GM23338 (cell line): Measurements from ENCODE around the gene KRTCAP3. TPM values are rescaled to one million over a fixed set of nuclear protein-coding genes. Genes with fewer than 3 reads are reported as not detected.
A peak's percentile ranks its signal among the peaks of the same experiment; 100 is the strongest.

Experiments
- ATAC-seq: fragments of 200-7000 bp; cut with Tn5 transposase; 3 replicates; pipeline ENCODE4 v1.9.1; 2020
- DNase-seq: peaks from one replicate; pipeline ENCODE4 v3.0.0-alpha.2; 2015; ENCODE audit warnings: low spot score
- H2AFZ ChIP-seq: fragments of 200-600 bp; sonication (generic); 2 replicates; pipeline ENCODE4 v1.8.0; 2016; ENCODE audit warnings: antibody characterized with exemption, mild to moderate bottlenecking, moderate library complexity
- H3F3A ChIP-seq: fragments of 200-600 bp; sonication (generic); replicated peaks from 2 replicates; pipeline ENCODE4 v1.8.0; 2017; ENCODE audit warnings: antibody characterized with exemption, mixed run types, low read depth
- H3K27ac ChIP-seq: fragments of 200-600 bp; sonication (generic); 2 replicates; pipeline ENCODE4 v1.6.1; 2016; ENCODE audit warnings: low read depth
- H3K27me3 ChIP-seq: fragments of 200-600 bp; sonication (generic); 2 replicates; pipeline ENCODE4 v1.8.0; 2016; ENCODE audit warnings: mild to moderate bottlenecking, mixed run types, moderate library complexity; ENCODE audit not compliant: insufficient read depth
- H3K36me3 ChIP-seq: fragments of 200-600 bp; sonication (generic); 2 replicates; pipeline ENCODE4 v1.8.0; 2016; ENCODE audit warnings: mild to moderate bottlenecking; ENCODE audit not compliant: insufficient read depth
- H3K4me1 ChIP-seq: fragments of 200-600 bp; sonication (generic); 2 replicates; pipeline ENCODE4 v1.8.0; 2016; ENCODE audit warnings: mild to moderate bottlenecking, moderate library complexity; ENCODE audit not compliant: insufficient read depth
- H3K4me2 ChIP-seq: fragments of 200-600 bp; sonication (generic); 2 replicates; pipeline ENCODE4 v1.7.1; 2017; ENCODE audit warnings: mixed run types
- H3K4me3 ChIP-seq: fragments of 200-600 bp; sonication (generic); 2 replicates; pipeline ENCODE4 v1.6.1; 2016; ENCODE audit warnings: mixed run types
- H3K79me2 ChIP-seq: fragments of 200-600 bp; sonication (generic); replicated peaks from 2 replicates; pipeline ENCODE4 v1.8.0; 2017; ENCODE audit warnings: mild to moderate bottlenecking; ENCODE audit not compliant: insufficient read depth
- H3K9me2 ChIP-seq: fragments of 200-600 bp; sonication (generic); 2 replicates; pipeline ENCODE4 v1.8.0; 2017; ENCODE audit not compliant: insufficient read depth
- H4K20me1 ChIP-seq: fragments of 200-600 bp; sonication (generic); replicated peaks from 2 replicates; pipeline ENCODE4 v1.8.0; 2017; ENCODE audit warnings: mild to moderate bottlenecking; ENCODE audit not compliant: insufficient read depth
- H3K27ac Mint-ChIP-seq: 2 replicates; pipeline ENCODE4 v1.8.0; 2020; ENCODE audit warnings: inconsistent platforms, mild to moderate bottlenecking, moderate library complexity, mixed read lengths
- H3K27me3 Mint-ChIP-seq: 3 replicates; pipeline ENCODE4 v1.8.0; 2022; ENCODE audit warnings: low read depth, mild to moderate bottlenecking, moderate library complexity, mixed read lengths, inconsistent platforms; ENCODE audit not compliant: insufficient read depth, poor library complexity
- H3K36me3 Mint-ChIP-seq: 3 replicates; pipeline ENCODE4 v1.8.0; 2021; ENCODE audit warnings: low read depth, mild to moderate bottlenecking, inconsistent platforms, moderate library complexity, mixed read lengths
- H3K4me1 Mint-ChIP-seq: 3 replicates; pipeline ENCODE4 v1.8.0; 2020; ENCODE audit warnings: mild to moderate bottlenecking, inconsistent platforms, mixed read lengths
- H3K4me3 Mint-ChIP-seq: 3 replicates; pipeline ENCODE4 v1.8.0; 2021; ENCODE audit warnings: moderate library complexity, mild to moderate bottlenecking, inconsistent platforms, mixed read lengths
- H3K9me3 Mint-ChIP-seq: 3 replicates; pipeline ENCODE4 v1.8.0; 2020; ENCODE audit warnings: moderate library complexity, mild to moderate bottlenecking, inconsistent platforms, mixed read lengths
- EZH2 ChIP-seq: fragments of 200-600 bp; sonication (generic); IDR thresholded peaks from one replicate; pipeline ENCODE4 v1.8.0; 2017; ENCODE audit warnings: antibody characterized with exemption, mild to moderate bottlenecking, low read depth; ENCODE audit not compliant: unreplicated experiment
- EZH2phosphoT487 ChIP-seq: fragments of 200-600 bp; sonication (generic); IDR thresholded peaks from one replicate; pipeline ENCODE4 v1.8.1; 2018; ENCODE audit warnings: antibody characterized with exemption; ENCODE audit not compliant: unreplicated experiment
- NANOG ChIP-seq: IDR thresholded peaks from 2 replicates; pipeline ENCODE4 v1.6.1; 2016; ENCODE audit warnings: antibody characterized with exemption, borderline replicate concordance
- STAT1 ChIP-seq: IDR thresholded peaks from one replicate; pipeline ENCODE4 v1.6.1; 2016; ENCODE audit warnings: antibody characterized with exemption; ENCODE audit not compliant: unreplicated experiment
- ZNF114 ChIP-seq: fragments of 250-450 bp; sonication (Bioruptor Pico); IDR thresholded peaks from 2 replicates; pipeline ENCODE4 v1.5.0; 2020; ENCODE audit warnings: mild to moderate bottlenecking, moderate library complexity
- ZNF331 ChIP-seq: fragments of 250-450 bp; sonication (Bioruptor Pico); IDR thresholded peaks from 2 replicates; pipeline ENCODE4 v1.5.0; 2020; ENCODE audit warnings: low read depth, mild to moderate bottlenecking, moderate library complexity
- polyA plus RNA-seq: library from polyadenylated mRNA; unstranded; fragments of >200 nt; fragmentation: Nextera tagmentation; extraction: Ambion mirVana; gene quantifications from 2 replicates; pipeline ENCODE4 v1.2.1, GENCODE V29; 2016
- total RNA-seq: library from RNA; depleted of rRNA; stranded (reverse); fragments of >200 nt; shearing (Covaris generic); gene quantifications from 2 replicates; pipeline ENCODE4 v1.2.3, GENCODE V29; 2014
- TF ChIP-seq, protein P1 (sequence below), 2 experiments: fragments of 200-600 bp in 1 of 2; sonication (generic) in 1 of 2; conservative IDR thresholded peaks; 2 replicates each; pipeline versions ENCODE4 v1.5.1 to v1.6.1; 2016 to 2017; ENCODE audit warnings: antibody characterized with exemption in 2 of 2, low read depth in 2 of 2, mild to moderate bottlenecking in 2 of 2, moderate library complexity in 1 of 2
- TF ChIP-seq, protein P2 (sequence below): fragments of 250-450 bp; sonication (Bioruptor Pico); IDR thresholded peaks from 2 replicates; pipeline ENCODE4 v1.5.0; 2020; ENCODE audit warnings: mild to moderate bottlenecking, moderate library complexity
- TF ChIP-seq, protein P3 (sequence below): IDR thresholded peaks from 2 replicates; pipeline ENCODE4 v1.6.1; 2016; ENCODE audit warnings: antibody characterized with exemption
- TF ChIP-seq, protein P4 (sequence below): IDR thresholded peaks from one replicate; pipeline ENCODE4 v1.6.1; 2018; ENCODE audit warnings: antibody characterized with exemption; ENCODE audit not compliant: unreplicated experiment

The KRTCAP3 gene
- total and polyA plus RNA-seq, 2 experiments from 2014 or later: 15.8 to 52.4 TPM

DNA sequence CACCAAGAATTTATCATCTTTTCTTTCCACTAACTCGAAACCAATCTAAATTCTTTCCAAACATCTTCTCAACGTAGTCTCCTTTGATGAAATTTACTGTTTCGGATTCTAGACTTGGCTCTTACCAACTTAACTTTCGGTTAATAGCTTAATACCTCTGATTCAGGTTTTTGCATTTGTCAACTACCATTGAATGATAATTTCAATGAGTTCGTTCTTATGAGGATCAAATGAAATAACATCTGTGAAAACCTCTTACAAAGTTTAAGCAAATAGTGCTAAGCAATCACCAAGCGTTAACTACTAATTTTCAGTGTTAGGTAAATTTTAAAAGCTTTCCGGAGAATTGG is 14.3 kb upstream of the KRTCAP3 start:
- H3K27me3 ChIP-seq: no peaks in the 10 kb centered on the region
- peak overlapping the region; percentile 90 for H3K4me2 ChIP-seq
- H3K4me3 Mint-ChIP-seq: peak overlapping the region; percentile 89
- peak overlapping the region; percentile 93 for H3K27ac ChIP-seq
- no peaks in the 10 kb centered on the region for H3K9me2 ChIP-seq
- H3K4me1 ChIP-seq: peaks cover 9% of the 10 kb centered on the region
- no peaks in the 10 kb centered on the region for H3K36me3 ChIP-seq
- H3K27me3 Mint-ChIP-seq: no peaks in the 10 kb centered on the region
- H3F3A ChIP-seq: 0 out of 2 replicates have a peak, but pooled peaks cover 7% of the 10 kb centered on the region
- H4K20me1 ChIP-seq: peaks cover 22% of the 10 kb centered on the region
- H3K36me3 Mint-ChIP-seq: no peaks in the 10 kb centered on the region
- DNase-seq: no peak
- H3K9me3 Mint-ChIP-seq: no peaks in the 10 kb centered on the region
- peak overlapping the region; percentile 98 for H3K4me3 ChIP-seq
- H3K27ac Mint-ChIP-seq: no peak overlapping the region
- H2AFZ ChIP-seq: peak overlapping the region; percentile 75
- no peak for ATAC-seq
- peaks cover 23% of the 10 kb centered on the region for H3K4me1 Mint-ChIP-seq
- TF ChIP-seq STAT1 (no peak), ZNF114 (CRISPR knock-in tag) (no peak), EZH2phosphoT487 (no peak), EZH2 (no peak), NANOG (no peak), ZNF331 (CRISPR knock-in tag) (no peak)
- TF ChIP-seq, protein P1, sequence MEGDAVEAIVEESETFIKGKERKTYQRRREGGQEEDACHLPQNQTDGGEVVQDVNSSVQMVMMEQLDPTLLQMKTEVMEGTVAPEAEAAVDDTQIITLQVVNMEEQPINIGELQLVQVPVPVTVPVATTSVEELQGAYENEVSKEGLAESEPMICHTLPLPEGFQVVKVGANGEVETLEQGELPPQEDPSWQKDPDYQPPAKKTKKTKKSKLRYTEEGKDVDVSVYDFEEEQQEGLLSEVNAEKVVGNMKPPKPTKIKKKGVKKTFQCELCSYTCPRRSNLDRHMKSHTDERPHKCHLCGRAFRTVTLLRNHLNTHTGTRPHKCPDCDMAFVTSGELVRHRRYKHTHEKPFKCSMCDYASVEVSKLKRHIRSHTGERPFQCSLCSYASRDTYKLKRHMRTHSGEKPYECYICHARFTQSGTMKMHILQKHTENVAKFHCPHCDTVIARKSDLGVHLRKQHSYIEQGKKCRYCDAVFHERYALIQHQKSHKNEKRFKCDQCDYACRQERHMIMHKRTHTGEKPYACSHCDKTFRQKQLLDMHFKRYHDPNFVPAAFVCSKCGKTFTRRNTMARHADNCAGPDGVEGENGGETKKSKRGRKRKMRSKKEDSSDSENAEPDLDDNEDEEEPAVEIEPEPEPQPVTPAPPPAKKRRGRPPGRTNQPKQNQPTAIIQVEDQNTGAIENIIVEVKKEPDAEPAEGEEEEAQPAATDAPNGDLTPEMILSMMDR (conservative IDR thresholded peaks at IDR 0.05; ENCODE audit: low read depth in 2 of 2): no peak
- TF ChIP-seq, protein P2, sequence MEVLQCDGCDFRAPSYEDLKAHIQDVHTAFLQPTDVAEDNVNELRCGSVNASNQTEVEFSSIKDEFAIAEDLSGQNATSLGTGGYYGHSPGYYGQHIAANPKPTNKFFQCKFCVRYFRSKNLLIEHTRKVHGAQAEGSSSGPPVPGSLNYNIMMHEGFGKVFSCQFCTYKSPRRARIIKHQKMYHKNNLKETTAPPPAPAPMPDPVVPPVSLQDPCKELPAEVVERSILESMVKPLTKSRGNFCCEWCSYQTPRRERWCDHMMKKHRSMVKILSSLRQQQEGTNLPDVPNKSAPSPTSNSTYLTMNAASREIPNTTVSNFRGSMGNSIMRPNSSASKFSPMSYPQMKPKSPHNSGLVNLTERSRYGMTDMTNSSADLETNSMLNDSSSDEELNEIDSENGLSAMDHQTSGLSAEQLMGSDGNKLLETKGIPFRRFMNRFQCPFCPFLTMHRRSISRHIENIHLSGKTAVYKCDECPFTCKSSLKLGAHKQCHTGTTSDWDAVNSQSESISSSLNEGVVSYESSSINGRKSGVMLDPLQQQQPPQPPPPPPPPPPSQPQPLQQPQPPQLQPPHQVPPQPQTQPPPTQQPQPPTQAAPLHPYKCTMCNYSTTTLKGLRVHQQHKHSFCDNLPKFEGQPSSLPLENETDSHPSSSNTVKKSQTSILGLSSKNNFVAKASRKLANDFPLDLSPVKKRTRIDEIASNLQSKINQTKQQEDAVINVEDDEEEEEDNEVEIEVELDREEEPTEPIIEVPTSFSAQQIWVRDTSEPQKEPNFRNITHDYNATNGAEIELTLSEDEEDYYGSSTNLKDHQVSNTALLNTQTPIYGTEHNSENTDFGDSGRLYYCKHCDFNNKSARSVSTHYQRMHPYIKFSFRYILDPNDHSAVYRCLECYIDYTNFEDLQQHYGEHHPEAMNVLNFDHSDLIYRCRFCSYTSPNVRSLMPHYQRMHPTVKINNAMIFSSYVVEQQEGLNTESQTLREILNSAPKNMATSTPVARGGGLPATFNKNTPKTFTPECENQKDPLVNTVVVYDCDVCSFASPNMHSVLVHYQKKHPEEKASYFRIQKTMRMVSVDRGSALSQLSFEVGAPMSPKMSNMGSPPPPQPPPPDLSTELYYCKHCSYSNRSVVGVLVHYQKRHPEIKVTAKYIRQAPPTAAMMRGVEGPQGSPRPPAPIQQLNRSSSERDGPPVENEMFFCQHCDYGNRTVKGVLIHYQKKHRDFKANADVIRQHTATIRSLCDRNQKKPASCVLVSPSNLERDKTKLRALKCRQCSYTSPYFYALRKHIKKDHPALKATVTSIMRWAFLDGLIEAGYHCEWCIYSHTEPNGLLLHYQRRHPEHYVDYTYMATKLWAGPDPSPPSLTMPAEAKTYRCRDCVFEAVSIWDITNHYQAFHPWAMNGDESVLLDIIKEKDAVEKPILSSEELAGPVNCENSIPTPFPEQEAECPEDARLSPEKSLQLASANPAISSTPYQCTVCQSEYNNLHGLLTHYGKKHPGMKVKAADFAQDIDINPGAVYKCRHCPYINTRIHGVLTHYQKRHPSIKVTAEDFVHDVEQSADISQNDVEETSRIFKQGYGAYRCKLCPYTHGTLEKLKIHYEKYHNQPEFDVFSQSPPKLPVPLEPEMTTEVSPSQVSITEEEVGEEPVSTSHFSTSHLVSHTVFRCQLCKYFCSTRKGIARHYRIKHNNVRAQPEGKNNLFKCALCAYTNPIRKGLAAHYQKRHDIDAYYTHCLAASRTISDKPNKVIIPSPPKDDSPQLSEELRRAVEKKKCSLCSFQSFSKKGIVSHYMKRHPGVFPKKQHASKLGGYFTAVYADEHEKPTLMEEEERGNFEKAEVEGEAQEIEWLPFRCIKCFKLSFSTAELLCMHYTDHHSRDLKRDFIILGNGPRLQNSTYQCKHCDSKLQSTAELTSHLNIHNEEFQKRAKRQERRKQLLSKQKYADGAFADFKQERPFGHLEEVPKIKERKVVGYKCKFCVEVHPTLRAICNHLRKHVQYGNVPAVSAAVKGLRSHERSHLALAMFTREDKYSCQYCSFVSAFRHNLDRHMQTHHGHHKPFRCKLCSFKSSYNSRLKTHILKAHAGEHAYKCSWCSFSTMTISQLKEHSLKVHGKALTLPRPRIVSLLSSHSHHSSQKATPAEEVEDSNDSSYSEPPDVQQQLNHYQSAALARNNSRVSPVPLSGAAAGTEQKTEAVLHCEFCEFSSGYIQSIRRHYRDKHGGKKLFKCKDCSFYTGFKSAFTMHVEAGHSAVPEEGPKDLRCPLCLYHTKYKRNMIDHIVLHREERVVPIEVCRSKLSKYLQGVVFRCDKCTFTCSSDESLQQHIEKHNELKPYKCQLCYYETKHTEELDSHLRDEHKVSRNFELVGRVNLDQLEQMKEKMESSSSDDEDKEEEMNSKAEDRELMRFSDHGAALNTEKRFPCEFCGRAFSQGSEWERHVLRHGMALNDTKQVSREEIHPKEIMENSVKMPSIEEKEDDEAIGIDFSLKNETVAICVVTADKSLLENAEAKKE (CRISPR knock-in tag): no peak
- TF ChIP-seq, protein P3, sequence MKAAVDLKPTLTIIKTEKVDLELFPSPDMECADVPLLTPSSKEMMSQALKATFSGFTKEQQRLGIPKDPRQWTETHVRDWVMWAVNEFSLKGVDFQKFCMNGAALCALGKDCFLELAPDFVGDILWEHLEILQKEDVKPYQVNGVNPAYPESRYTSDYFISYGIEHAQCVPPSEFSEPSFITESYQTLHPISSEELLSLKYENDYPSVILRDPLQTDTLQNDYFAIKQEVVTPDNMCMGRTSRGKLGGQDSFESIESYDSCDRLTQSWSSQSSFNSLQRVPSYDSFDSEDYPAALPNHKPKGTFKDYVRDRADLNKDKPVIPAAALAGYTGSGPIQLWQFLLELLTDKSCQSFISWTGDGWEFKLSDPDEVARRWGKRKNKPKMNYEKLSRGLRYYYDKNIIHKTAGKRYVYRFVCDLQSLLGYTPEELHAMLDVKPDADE: no peak
- TF ChIP-seq, protein P4, sequence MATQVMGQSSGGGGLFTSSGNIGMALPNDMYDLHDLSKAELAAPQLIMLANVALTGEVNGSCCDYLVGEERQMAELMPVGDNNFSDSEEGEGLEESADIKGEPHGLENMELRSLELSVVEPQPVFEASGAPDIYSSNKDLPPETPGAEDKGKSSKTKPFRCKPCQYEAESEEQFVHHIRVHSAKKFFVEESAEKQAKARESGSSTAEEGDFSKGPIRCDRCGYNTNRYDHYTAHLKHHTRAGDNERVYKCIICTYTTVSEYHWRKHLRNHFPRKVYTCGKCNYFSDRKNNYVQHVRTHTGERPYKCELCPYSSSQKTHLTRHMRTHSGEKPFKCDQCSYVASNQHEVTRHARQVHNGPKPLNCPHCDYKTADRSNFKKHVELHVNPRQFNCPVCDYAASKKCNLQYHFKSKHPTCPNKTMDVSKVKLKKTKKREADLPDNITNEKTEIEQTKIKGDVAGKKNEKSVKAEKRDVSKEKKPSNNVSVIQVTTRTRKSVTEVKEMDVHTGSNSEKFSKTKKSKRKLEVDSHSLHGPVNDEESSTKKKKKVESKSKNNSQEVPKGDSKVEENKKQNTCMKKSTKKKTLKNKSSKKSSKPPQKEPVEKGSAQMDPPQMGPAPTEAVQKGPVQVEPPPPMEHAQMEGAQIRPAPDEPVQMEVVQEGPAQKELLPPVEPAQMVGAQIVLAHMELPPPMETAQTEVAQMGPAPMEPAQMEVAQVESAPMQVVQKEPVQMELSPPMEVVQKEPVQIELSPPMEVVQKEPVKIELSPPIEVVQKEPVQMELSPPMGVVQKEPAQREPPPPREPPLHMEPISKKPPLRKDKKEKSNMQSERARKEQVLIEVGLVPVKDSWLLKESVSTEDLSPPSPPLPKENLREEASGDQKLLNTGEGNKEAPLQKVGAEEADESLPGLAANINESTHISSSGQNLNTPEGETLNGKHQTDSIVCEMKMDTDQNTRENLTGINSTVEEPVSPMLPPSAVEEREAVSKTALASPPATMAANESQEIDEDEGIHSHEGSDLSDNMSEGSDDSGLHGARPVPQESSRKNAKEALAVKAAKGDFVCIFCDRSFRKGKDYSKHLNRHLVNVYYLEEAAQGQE: no peak
- H3K79me2 ChIP-seq: peaks cover 38% of the 10 kb centered on the region
